Activated CD4-positive, alpha-beta T cell treated with anti-CD3 and anti-CD28 coated beads, Interleukin-2, amount 50 U/mL, for 16 hours (primary cell): Measurements from ENCODE around the gene RAB3GAP2.
"Not testable (repeated sequence)": the region's sequence is repeated elsewhere in the genome, so short reads cannot be mapped to it uniquely, and the experiment has no call there.

ENCODE experiments used
- DNase-seq: peaks from one replicate; pipeline ENCODE4 v3.0.0-alpha.2; 2020

RAB3GAP2 gene

DNA sequence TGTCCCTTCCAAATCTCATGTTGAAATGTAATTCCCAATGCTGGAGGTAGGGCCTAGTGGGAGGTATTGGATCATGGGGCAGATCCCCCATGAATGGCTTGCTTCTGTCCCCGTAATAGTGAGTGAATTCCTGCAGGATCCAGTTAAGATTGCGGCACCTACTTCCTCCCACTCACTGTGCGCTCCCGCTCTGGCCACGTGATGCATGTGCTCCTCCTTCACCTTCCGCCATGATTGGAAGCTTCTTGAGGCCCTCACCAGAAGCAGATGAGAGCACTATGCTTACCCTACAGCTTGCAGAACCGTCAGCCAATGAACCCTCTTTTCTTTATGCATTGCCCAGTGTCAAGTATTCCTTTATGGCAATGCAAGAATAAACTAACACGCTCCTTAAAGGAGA is 14.9 kb upstream of the RAB3GAP2 start:
- DNase-seq = no peak

DNA sequence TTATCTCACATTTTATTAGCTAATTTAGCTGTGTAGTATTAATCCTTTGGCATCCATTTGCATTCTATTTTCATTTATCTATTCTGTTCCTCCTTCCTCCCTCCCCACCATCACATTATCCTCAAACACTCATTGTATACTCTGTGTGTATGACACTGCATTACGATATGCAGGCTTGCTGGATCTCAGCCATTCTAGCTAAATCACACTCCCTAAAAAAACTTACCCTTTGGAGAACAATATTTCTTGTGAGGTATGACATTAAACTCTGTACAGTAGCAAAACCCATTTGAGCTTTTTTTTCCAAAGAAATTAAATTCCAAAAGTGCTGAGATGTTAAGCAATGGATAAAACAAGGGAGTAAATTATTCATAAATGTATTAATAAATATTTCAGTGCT is 11.4 kb upstream of the RAB3GAP2 start:
- DNase-seq = no peak

GRCh38 chr1:220281159-220281574 is 8.9 kb upstream of the RAB3GAP2 start:
- DNase-seq = no peak

DNA sequence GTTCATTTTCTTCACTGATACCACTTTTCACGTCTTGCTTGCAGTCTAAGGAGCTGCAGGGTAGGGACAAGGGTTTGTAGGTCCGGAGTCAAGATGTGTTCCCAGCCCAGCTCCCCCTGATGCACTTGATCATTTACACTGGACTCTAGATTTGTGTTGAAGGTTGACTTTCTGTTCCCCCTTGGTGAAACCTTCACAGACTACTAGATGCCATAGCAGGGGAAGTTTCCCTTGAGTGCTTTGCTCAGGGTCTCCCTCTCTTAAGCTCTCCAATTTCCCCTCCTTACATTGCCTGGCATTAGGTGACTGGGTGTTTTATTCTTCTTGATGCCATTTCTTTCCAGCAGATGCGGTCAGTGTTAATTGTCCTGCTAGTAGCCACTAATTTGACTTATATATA is 8.0 kb upstream of the RAB3GAP2 start:
- no peak for DNase-seq

- DNase-seq = no peak
Observed at GRCh38 chr1:220278991-220279390, 6.7 kb upstream of the RAB3GAP2 start.

DNA sequence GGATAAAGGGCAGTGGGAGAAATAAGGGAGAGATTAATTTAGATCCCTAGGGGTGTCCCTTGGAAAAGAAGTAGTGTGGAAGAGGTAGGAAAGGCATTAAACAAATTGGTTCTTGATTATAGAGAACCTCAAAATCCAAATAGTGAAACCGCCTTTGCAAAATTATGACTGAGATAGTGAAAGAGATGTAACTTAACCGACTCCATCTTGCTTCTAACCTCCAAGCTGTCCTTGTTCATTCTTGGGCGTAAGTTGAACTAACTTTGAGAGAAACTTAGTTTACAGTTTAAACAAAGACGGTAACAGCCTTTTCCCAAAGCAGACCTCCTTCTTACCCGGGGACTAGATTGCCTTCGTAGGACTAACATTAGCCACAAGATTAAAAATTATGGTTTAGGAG is 3.2 kb upstream of the RAB3GAP2 start:
- DNase-seq = no peak

DNA sequence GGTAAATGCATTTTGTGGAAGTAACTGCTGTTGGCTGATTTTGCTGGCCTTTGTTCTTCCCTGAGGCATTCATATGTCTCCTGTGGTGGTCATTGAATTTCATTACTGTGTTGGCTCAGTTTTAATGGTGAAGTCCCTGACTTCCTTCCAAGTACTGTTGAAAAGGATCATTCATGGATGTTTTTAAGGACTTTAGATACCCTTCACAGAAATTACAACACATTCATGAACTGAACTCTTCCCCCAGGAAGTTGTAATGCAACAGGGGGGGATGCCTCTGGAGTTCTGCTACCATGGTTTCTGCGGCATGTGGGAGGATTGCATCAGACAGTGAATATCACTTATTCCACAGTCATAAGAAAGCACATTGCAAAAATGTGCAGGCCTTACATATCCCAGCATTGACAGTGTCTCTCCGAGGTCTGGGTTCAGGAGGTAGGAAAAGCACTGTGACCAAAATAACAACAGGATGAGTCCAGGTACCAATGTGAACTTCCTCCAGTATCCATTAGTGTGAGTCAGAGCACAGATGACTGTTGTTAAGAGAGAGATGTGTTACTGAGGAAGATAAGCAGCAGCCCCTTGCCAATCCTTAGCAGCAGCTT is 2.1 kb upstream of the RAB3GAP2 start:
- no peak for DNase-seq

- DNase-seq = no peak
Observed at GRCh38 chr1:220272841-220273090, 513 bp upstream of the RAB3GAP2 start.

- peak; percentile 6 for DNase-seq
Observed at GRCh38 chr1:220271706-220272046, 577 bp downstream of the RAB3GAP2 start.

DNA sequence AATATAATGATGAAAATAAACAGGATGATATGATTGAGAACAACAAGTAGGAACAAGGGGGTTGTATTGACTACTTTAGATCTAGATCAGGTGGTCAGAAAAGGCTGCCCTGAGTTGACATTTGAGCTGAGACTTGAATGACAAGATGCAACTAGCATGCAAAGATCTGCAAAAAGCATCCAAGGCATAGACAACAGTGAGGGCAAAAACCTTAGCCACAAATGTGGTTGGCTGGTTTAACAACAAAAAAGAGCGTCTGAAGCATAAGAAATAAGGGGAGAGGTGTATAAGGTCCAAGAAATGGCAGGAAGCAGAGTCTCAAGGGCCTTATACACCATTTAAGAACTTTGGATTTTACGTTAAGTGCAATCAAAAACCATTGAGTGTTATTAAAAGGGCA is 3.2 kb downstream of the RAB3GAP2 start:
- DNase-seq = no peak

DNA sequence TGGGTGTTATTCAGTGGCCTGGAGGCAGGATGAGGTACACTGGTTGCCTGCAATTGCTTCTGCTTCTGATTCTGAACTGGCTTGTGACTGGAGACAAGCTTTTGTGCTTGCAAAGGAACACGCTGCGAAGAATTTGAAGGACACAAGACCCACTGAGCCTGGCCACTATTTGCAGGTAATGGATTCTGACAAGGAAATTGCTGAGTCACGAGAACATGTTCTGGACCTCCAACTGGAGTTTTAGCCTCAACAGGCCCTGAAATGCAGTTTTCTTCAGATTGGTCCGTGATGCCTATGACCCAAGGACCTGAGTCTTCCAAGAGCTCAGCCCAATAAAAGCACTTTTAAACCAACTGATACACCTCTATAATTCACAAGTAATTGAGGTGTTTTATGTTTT is 4.6 kb downstream of the RAB3GAP2 start:
- DNase-seq = no peak

DNA sequence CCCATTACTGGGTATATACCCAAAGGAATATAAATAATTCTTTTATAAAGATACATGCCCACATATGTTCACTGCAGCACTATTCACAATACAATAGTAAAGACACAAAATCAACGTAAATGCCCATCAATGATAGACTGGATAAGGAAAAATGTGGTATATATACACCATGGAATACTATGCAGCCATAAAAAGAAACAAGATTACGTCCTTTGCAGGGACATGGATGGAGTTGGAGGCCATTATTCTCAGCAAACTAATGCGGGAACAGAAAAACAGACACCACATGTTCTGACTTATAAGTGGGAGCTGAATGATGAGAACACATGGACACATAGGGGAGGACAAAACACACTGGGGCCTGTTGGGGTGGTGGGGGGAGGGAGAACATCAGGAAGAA is 12.0 kb downstream of the RAB3GAP2 start:
- DNase-seq = not testable (repeated sequence)

DNA sequence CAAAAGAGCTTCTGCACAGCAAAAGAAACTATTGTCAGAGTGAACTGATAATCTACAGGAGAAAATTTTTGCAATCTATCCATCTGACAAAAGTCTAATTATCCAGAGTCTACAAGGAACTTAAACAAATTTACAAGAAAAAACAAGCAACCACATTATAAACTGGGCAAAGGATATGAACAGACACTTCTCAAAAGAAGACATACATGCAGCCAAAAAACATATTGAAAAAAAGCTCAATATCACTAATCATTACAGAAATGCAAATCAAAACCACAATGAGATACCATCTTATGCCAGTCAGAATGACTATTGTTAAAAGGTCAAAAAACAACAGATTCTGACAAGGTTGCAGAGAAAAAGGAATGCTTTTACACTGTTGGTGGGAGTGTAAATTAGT is 12.5 kb downstream of the RAB3GAP2 start:
- DNase-seq = not testable (repeated sequence)

- DNase-seq = not testable (repeated sequence)
Observed at GRCh38 chr1:220256194-220256593, 16.1 kb downstream of the RAB3GAP2 start.

- no peak for DNase-seq
Observed at GRCh38 chr1:220255204-220255603, 17.0 kb downstream of the RAB3GAP2 start.

- DNase-seq = not testable (repeated sequence)
Observed at GRCh38 chr1:220253290-220253689, 19.0 kb downstream of the RAB3GAP2 start.

DNA sequence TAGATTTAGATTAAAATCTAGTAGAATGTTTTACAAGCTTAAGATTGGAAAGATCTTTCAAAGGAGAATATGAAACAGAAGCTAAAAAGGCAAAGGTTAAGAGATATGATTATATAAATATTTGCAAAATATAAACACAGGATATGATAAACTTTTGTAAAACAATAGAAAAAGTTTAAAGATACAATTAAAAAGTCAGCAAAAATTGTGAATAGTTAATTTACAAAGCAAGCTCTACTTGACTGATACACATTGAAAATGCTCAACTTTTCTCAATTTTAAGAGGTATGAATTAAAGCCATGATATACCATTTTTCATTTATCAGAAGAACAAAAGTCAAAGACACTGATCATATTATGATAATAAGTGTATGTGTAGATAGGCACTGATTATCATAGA is 21.0 kb downstream of the RAB3GAP2 start:
- no peak for DNase-seq

GRCh38 chr1:220250681-220251080 is 21.6 kb downstream of the RAB3GAP2 start:
- DNase-seq = no peak

- no peak for DNase-seq
Observed at GRCh38 chr1:220249522-220249921, 22.7 kb downstream of the RAB3GAP2 start.

- DNase-seq = not testable (repeated sequence)
Observed at GRCh38 chr1:220248715-220249265, 23.5 kb downstream of the RAB3GAP2 start.

DNA sequence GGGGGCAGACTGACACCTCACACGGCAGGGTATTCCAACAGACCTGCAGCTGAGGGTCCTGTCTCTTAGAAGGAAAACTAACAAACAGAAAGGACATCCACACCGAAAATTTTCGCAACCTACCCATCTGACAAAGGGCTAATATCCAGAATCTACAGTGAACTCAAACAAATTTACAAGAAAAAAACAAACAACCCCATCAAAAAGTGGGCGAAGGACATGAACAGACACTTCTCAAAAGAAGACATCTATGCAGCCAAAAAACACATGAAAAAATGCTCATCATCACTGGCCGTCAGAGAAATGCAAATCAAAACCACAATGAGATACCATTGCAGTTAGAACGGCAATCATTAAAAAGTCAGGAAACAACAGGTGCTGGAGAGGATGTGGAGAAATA is 26.4 kb downstream of the RAB3GAP2 start:
- DNase-seq = not testable (repeated sequence)

DNA sequence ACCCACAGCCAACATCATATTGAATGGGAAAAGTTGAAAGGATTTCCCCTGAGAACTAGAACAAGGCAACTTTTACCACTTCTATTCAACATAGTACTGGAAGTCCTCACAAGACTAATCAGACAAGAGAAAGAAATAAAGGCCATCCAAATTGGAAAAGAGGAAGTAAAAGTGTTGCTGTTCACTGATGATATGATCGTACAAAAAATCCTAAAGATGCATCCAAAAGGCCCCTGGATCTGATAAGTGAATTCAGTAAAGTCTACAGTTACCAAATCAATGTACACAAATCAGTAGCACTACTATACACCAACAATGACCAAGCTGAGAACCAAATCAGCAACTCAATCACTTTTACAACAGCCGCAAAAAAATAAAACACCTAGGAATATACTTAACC is 28.3 kb downstream of the RAB3GAP2 start:
- no peak for DNase-seq

DNA sequence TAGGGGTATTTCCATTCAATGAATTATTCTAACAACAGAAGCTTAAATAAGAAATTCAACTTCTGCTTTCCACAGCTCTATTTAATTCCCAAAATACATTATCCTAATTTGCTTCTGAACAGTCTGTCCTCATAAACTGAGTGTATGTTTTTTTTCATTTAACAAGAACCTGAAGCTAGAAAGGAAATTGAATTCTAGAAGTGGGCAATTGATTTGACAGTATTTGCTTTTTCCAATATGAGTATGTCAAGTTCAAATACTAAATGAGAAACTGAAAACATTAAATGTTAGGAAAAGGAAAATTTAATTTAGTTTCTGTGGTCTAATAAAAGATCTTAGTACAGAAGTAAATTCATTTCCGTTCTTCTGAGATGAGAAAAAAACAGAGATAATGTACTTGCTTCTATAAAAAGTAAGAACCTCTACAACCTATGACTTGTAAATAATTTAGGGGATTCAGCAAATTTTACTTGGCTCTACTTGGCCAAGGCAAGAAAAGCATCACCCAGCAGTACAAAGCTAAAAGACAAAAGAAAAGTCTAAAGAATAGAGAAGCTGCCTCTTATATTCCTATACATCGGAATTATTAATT is 31.1 kb downstream of the RAB3GAP2 start:
- DNase-seq = peak; percentile 28

DNA sequence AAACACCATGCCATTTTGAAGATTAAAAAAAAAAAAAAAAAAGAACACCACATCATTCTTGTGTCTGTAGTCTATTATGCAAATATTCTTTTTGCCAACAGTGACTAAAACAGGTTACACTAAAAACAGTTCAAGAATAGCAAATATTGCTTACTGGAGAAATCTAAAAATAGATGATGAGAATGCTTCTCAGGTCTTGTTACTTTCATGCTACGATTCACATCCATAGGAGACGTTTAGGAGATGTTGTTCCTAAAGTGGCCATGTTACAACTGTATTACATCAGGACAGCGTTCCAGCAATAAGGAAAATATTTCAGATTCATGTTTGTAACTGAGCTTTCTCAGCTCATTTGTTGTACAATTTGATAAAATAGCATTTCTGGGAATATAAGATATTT is 32.3 kb downstream of the RAB3GAP2 start:
- DNase-seq = no peak

GRCh38 chr1:220239213-220239612 is 33.0 kb downstream of the RAB3GAP2 start:
- DNase-seq = no peak
